Measurements from ENCODE around the gene NR1D1. TPM values are rescaled to one million over a fixed set of nuclear protein-coding genes. Genes with fewer than 3 reads are reported as not detected.

The NR1D1 gene
- polyA plus RNA-seq, 3 donors: 3.2 to 4.7 (median 3.7) TPM

GRCh38 chr17:40069751-40070708 is 30.4 kb downstream of the NR1D1 start:
- no peak for DNase-seq (ENCODE audit: extremely low read depth in 1 of 11, low read depth in 9 of 11, low spot score in 4 of 11)

- DNase-seq (ENCODE audit: extremely low read depth in 1 of 11, low read depth in 9 of 11, low spot score in 4 of 11): peak in 7 of 11 donors; percentile 70 to 87 (median 80)
Observed at GRCh38 chr17:40068917-40069750, 31.3 kb downstream of the NR1D1 start.

- no peak for DNase-seq (ENCODE audit: extremely low read depth in 1 of 11, low read depth in 9 of 11, low spot score in 4 of 11)
Observed at GRCh38 chr17:40068584-40068916, 31.8 kb downstream of the NR1D1 start.

GRCh38 chr17:40068129-40068581 is 32.2 kb downstream of the NR1D1 start:
- DNase-seq (ENCODE audit: extremely low read depth in 1 of 11, low read depth in 9 of 11, low spot score in 4 of 11): no peak

GRCh38 chr17:40067710-40068109 is 32.7 kb downstream of the NR1D1 start:
- no peak for DNase-seq (ENCODE audit: extremely low read depth in 1 of 11, low read depth in 9 of 11, low spot score in 4 of 11)

- DNase-seq (ENCODE audit: extremely low read depth in 1 of 11, low read depth in 9 of 11, low spot score in 4 of 11): no peak
Observed at GRCh38 chr17:40065769-40066510, 34.4 kb downstream of the NR1D1 start.

- DNase-seq (ENCODE audit: extremely low read depth in 1 of 11, low read depth in 9 of 11, low spot score in 4 of 11): no peak
Observed at GRCh38 chr17:40064971-40065768, 35.2 kb downstream of the NR1D1 start.

- no peak for DNase-seq (ENCODE audit: extremely low read depth in 1 of 11, low read depth in 9 of 11, low spot score in 4 of 11)
Observed at GRCh38 chr17:40063901-40064531, 36.4 kb downstream of the NR1D1 start.

GRCh38 chr17:40063187-40063771 is 37.1 kb downstream of the NR1D1 start:
- DNase-seq (ENCODE audit: extremely low read depth in 1 of 11, low read depth in 9 of 11, low spot score in 4 of 11): no peak

GRCh38 chr17:40062329-40063186 is 37.8 kb downstream of the NR1D1 start, which contains the start of gene THRA:
THRA (plus strand) TSS chr17:40062965; CDS start chr17:40074489, 11,524 bp downstream.
- DNase-seq (ENCODE audit: extremely low read depth in 1 of 11, low read depth in 9 of 11, low spot score in 4 of 11): no peak

- DNase-seq (ENCODE audit: extremely low read depth in 1 of 11, low read depth in 9 of 11, low spot score in 4 of 11): no peak
Observed at GRCh38 chr17:40061609-40062038, 38.8 kb downstream of the NR1D1 start.

GRCh38 chr17:40060887-40061608 is 39.3 kb downstream of the NR1D1 start:
- no peak for DNase-seq (ENCODE audit: extremely low read depth in 1 of 11, low read depth in 9 of 11, low spot score in 4 of 11)

- no peak for DNase-seq (ENCODE audit: extremely low read depth in 1 of 11, low read depth in 9 of 11, low spot score in 4 of 11)
Observed at GRCh38 chr17:40059729-40060475, 40.5 kb downstream of the NR1D1 start.

GRCh38 chr17:40058865-40059264 is 41.5 kb downstream of the NR1D1 start:
- DNase-seq (ENCODE audit: extremely low read depth in 1 of 11, low read depth in 9 of 11, low spot score in 4 of 11): no peak

- DNase-seq (ENCODE audit: extremely low read depth in 1 of 11, low read depth in 9 of 11, low spot score in 4 of 11): no peak
Observed at GRCh38 chr17:40058186-40058784, 42.1 kb downstream of the NR1D1 start.
